Esophagus muscularis mucosa (tissue), 4 donors: ENCODE results near the gene AMIGO3. TPM values are rescaled to one million over a fixed set of nuclear protein-coding genes. Genes with fewer than 3 reads are reported as not detected.

Experiments
- DNase-seq: peaks from one replicate; pipeline ENCODE4 v3.0.0-alpha.2; 2017; ENCODE audit errors: extremely low spot score
- H3K27ac ChIP-seq, 4 donors: fragments of 200-600 bp; sonication (generic); replicated peaks in 1 of 4; 1 replicate in 3 of 4; 2 replicates in 1 of 4; pipeline ENCODE4 v1.5.1; 2016 to 2019; ENCODE audit warnings: mild to moderate bottlenecking in 1 of 4
- H3K27me3 ChIP-seq, 4 donors: fragments of 200-600 bp; sonication (generic); one replicate each; pipeline versions ENCODE4 v1.5.1 to v1.6.0; 2016 to 2019
- H3K36me3 ChIP-seq, 4 donors: fragments of 200-600 bp; sonication (generic); one replicate each; pipeline ENCODE4 v1.5.1; 2016 to 2019
- H3K4me1 ChIP-seq, 4 donors: fragments of 200-600 bp; sonication (generic); one replicate each; pipeline ENCODE4 v1.5.1; 2016 to 2019
- H3K4me3 ChIP-seq, 4 donors: fragments of 200-600 bp; sonication (generic); 1 replicate in 2 of 4; 2 replicates in 2 of 4; pipeline ENCODE4 v1.5.1; 2016 to 2019; ENCODE audit warnings: mild to moderate bottlenecking in 4 of 4, moderate library complexity in 1 of 4
- H3K9me3 ChIP-seq, 4 donors: fragments of 200-600 bp; sonication (generic); 1 replicate in 3 of 4; 2 replicates in 1 of 4; pipeline ENCODE4 v1.5.1; 2016 to 2019
- CTCF ChIP-seq, 3 experiments: fragments of 200-600 bp in 2 of 3; fragments of 450-650 bp in 1 of 3; sonication (generic) in 2 of 3; IDR thresholded peaks; one replicate each; pipeline ENCODE4 v1.5.1; 2017 to 2019; ENCODE audit warnings: antibody characterized with exemption in 3 of 3, mild to moderate bottlenecking in 2 of 3, moderate library complexity in 1 of 3
- EP300 ChIP-seq: sonication (generic); formaldehyde crosslinking; IDR thresholded peaks from one replicate; pipeline ENCODE4 v1.6.1; 2017; ENCODE audit warnings: antibody characterized with exemption
- POLR2A ChIP-seq: fragments of 450-650 bp; IDR thresholded peaks from one replicate; pipeline ENCODE4 v1.6.1; 2017; ENCODE audit warnings: antibody characterized with exemption, moderate library complexity, mild to moderate bottlenecking, low read depth
- POLR2AphosphoS5 ChIP-seq, 2 donors: sonication (generic); formaldehyde crosslinking; IDR thresholded peaks; one replicate each; pipeline ENCODE4 v1.6.1; 2017; ENCODE audit warnings: antibody characterized with exemption in 2 of 2
- WGBS: methylation state at CpG from one replicate; pipeline ENCODE4 v1.1.5; 2018; 5-methylcytosine and 5-hydroxymethylcytosine counted together
- intact Hi-C: fragments of 100-400 bp; cut with DNase I; formaldehyde crosslinking; loops from one replicate; pipeline ENCODE4 v1.15.1; 2023
- total RNA-seq, 4 donors: library from RNA; depleted of rRNA; stranded (reverse); fragments of >200 nt; gene quantifications; one replicate each; pipeline versions ENCODE4 v1.1.0 to v1.2.1, GENCODE V29; 2016

The AMIGO3 gene
- total RNA-seq, 4 donors from 2014 or later = 1.2 to 1.7 TPM; not detected in 2

- 93% methylated on average over 12 of the region's 19 CpGs for WGBS
- no peak overlapping the region for H3K27ac ChIP-seq
Measured at GRCh38 chr3:49727154-49727923, 7.9 kb upstream of the AMIGO3 start.

GRCh38 chr3:49725906-49726681 lies 6.6 kb upstream of the AMIGO3 start:
- Histone ChIP-seq H3K9me3 (no peaks in the 10 kb centered on the region), H3K4me1 (peaks cover 19 to 35% (median 28%) of the 10 kb centered on the region in 4 donors), H3K36me3 (peaks cover 13 to 77% (median 67%) of the 10 kb centered on the region in 4 donors), H3K27me3 (no peaks in the 10 kb centered on the region), H3K27ac (peak overlapping the region in 1 of 4 donors; percentile 98), H3K4me3 (no peak overlapping the region)
- WGBS = 84% methylated on average over 5 of the region's 11 CpGs
- intact Hi-C loops = no loop called here
- no peak for DNase-seq
- TF ChIP-seq CTCF (IDR thresholded peaks at IDR 0.05) = no peak
- no peak for TF ChIP-seq POLR2AphosphoS5 (IDR thresholded peaks at IDR 0.05)
- no peak for TF ChIP-seq POLR2A

More at GRCh38 chr3:49727154-49727923, 7.9 kb upstream of the AMIGO3 start:
- Histone ChIP-seq H3K4me3 (no peak overlapping the region), H3K9me3 (no peaks in the 10 kb centered on the region), H3K36me3 (peaks cover 25 to 77% (median 67%) of the 10 kb centered on the region in 4 donors), H3K27me3 (no peaks in the 10 kb centered on the region), H3K4me1 (peaks cover 18 to 27% (median 23%) of the 10 kb centered on the region in 4 donors)
- no peak for DNase-seq
- TF ChIP-seq CTCF (IDR thresholded peaks at IDR 0.05) (no peak), POLR2A (no peak), POLR2AphosphoS5 (IDR thresholded peaks at IDR 0.05) (no peak), EP300 (no peak)
- intact Hi-C loops = no loop called here

GRCh38 chr3:49724586-49724985 lies 5.1 kb upstream of the AMIGO3 start:
- peaks cover 13 to 70% (median 64%) of the 10 kb centered on the region in 4 donors for H3K36me3 ChIP-seq

More at GRCh38 chr3:49724586-49724985, 5.1 kb upstream of the AMIGO3 start:
- no peak for TF ChIP-seq POLR2A
- no peak for TF ChIP-seq EP300
- no peak for TF ChIP-seq POLR2AphosphoS5 (IDR thresholded peaks at IDR 0.05)
- TF ChIP-seq CTCF (IDR thresholded peaks at IDR 0.05) = no peak
- H3K27ac ChIP-seq = peak overlapping the region; percentile 92 to 98 (median 94)
- no peaks in the 10 kb centered on the region for H3K27me3 ChIP-seq
- no peaks in the 10 kb centered on the region for H3K9me3 ChIP-seq
- peak overlapping the region; percentile 86 to 99 (median 94) for H3K4me3 ChIP-seq
- peaks cover 24 to 46% (median 39%) of the 10 kb centered on the region in 4 donors for H3K4me1 ChIP-seq
- 12% methylated on average over 6 of the region's 6 CpGs for WGBS
- no peak for DNase-seq
- intact Hi-C loops = loop anchor here (5.0 kb wide), 2 partner anchors 63 to 113 kb away; partner anchors contain the start of gene IP6K1
